Ramos (cell line): ENCODE measurements around the gene FBF1.

Source experiments
- in situ Hi-C: fragments of 300-500 bp; cut with MboI; formaldehyde crosslinking; loops from one replicate; pipeline ENCODE4 v1.14.3; 2022; ENCODE audit warnings: low sequenced_read_pairs; ENCODE audit not compliant: unreplicated experiment

Gene FBF1

DNA sequence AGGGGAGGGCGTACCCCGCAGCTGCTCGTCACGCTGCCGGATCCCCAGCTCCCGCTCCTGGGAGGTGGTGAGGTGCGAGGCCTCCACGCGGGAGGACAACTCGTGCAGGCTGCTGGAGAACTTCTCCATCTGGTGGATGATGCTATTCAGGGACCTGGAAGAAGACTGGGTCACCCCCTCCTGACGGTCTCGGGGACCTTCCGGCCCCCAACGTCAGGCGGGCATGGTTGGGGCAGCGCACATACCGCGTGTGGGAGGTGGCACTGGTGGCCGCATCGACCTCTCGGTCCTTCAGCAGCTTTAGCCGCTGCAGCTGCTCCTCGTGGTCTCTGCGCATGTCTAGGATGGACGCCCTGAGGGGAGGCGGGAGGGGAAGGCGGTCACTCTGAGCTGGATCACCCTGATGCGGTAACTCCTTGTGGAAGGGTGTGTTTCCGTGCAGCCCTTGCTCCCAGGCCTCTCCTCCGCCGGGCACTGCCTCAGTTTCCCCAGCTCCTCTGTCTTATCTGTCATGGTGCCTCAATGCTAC lies 22.9 kb downstream of the FBF1 start:
- in situ Hi-C loops: no loop called here

DNA sequence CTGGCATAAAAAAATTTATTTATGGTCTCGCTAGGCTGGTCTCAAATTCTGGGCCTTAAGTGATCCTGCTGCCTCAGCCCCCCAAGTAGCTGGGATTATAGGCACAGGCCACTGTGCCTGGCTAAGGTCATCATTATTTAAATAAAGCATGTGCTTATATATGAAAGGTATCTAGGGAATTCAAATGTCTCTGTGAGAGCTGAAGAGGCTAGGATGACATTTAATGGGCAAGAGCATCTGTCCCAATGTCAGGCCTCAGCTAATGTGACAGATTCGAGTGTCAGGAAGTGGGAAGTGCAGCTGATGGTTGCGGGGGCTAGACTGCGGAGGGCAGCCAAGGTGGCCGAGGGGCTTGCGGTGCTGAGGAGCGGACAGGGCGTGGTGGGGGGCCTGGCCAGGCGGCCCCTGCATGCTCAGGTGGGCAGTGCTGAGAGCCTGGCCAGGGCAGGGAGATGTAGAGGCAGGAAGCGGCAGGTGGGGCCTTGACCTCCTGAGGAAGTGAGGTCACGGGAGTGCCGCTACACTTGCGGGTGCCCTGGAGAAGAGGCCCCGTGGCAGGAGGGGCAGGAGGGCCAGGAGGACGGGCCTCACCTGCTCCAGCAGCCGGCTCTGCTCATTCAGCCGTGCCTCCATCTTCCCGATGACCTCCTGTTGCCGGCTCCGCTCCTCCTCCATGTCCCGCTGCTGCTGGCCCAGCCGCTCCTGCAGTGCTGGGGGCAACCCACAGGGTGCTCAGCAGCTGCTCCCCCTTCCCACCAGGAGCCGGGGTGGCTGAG lies 23.5 kb downstream of the FBF1 start:
- in situ Hi-C loops: no loop called here

DNA sequence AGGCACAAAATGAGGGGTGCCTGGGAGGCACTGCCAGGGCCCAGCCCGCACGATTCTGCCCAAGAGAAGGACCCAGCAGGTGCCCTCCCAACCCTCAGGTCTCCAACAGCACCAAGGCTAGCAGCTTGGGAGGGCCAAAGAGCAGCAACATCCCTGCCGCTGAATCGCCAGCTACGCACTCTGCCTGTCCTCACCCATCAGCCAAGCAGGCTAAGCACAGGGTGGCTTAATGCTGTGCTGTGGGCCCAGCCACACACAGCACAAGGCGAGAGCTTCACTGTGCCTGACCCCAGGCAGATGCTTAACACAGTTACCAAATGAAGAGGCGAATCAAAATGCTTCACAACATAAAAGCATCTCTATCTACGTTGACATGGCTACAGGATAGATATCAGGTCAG lies 25.6 kb downstream of the FBF1 start:
- in situ Hi-C loops: no loop called here

DNA sequence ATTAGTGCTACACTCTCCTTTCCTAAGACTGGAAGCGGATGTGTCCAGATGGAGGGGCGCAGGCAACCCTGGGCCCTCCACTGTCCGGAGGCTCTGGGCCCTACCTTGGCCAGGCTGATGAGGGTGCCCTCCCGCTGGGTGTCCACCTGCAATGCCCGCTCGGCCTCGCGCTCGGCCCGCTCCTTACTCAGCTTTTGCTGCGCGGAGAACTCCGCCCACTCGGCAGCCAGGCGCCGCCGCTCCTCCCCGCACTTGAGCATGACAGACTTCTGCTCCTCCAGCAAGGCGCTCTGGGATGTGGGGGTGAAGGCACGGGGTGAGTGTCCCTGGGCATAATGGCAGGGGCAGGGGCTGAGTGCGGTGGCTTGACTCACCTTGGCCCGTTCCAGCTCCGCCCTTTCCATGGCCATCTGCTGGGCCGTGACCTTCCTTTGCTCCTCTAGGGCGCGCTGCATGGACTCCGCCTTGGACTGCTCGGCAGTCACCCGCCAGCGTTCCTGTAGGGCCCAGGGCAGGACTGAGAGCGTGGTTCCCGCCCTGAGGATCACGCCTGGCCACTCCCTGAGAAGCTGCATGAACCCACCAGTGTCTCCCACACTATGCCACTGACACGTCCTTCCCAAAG lies 26.1 kb downstream of the FBF1 start:
- in situ Hi-C loops: no loop called here

DNA sequence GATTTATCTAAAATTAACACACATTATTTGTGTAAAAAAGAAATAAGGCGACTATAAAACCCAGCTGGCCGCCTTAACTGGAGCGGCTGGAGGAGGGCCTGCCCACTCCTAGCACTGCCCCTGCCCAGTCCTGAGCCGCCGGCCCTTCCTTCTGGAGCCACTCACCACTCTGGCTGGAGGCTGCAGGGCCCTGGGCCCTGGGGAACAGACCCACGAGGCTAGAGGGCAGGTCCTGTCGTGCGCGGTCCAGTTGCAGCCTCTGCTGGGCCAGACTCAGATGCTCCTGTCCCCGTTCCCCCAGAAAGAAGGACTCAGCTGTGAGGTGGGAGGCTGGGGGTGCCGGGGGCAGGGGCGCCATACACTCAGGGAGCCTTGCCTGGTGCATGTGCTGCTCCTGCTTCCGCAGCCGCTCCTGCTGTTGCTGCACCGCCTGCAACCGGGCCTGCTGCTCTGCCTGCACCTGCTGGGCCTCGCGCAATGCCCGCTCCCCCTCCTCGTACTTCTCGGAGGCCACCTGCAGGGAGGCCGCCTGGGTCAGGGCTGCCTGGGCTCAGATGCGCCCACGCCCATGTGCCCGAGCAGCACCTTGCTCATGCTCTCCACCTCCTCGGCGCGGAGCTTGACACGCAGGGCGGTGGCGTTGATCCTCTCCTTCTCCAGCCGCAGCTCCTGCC lies 27.2 kb downstream of the FBF1 start:
- in situ Hi-C loops: no loop called here

DNA sequence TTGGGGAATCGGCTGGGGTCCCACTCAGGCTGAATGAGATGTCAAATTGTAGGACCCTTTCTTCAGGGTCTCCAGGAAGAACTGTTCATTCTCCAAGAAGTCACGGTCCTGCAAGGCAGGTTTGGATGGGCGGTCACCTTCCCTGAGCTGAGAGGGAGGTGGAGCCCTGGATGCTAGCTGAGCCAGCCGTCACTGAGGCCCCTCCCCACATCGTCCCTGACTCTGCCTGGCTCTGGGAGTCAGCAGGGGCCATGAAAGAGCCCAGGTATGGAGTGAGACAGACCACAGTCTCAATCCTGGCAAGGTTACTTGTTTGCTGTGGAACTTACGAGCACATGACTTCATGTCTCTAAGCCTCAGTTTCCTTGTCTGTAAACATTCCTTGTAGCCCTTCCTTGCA lies 30.1 kb downstream of the FBF1 start:
- in situ Hi-C loops: no loop called here

DNA sequence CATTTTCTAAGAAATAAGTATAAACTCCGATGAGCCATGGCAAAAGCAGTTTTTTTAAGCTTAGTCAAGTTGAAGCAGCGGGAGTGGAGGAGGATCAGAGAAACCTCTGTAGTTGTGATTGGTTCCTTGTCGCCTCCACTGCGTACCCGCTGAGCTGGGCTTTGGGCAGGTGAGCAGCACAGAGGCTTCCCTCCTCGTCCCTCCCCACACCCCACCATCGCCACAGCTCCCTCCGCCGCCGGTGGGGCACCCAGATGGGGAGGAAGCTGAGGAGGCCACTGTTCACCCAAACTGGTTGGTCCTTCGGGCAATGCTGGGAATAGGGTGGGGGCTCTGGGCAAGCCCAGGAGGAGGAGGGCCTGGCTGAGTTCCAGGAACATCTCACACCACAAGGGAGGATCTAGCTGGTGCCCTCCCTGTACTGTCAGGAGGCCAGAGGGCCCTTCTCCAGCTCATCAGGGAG lies 31.0 kb downstream of the FBF1 start:
- in situ Hi-C loops: loop anchor here (5.0 kb wide), 1 partner anchor 97 kb away; no protein-coding TSS in a partner anchor

DNA sequence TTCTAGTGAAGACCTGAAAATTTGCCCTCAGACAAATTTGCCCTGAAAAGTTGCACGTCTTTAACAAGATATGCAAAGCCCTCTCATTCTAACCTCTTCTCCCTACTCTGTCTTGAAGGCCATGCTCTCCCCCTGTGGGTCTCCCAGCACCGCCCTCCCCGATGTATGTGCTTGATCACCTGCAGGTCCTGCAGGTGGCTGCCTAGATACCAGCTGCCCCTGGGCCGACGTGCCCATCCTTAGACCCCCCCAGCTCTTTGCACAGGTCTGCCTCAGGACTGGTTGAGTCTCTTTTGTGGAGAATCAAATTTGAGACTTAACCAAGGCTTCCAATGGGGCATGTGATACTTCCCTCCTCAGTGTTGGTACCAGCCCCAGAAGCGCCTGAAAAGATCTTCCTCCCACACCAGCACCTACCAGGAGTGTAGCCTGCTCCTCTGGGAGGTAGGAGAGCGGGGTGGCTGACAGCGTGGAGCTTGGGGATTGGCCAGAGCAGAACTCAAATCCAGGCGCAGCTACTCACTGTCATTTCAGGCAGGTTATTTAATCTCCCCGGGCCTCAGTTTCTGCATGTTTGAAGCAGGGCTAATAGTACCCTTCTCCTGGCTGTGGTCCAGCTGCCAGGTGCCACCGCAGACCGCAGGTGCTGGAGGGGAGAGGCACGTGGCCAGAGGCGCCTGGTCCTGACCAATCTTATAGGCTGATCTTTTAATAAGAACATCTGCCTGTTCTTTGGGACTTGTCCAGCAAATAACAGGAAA lies 31.6 kb downstream of the FBF1 start:
- in situ Hi-C loops: loop anchor here (5.0 kb wide), 1 partner anchor 98 kb away; no protein-coding TSS in a partner anchor

DNA sequence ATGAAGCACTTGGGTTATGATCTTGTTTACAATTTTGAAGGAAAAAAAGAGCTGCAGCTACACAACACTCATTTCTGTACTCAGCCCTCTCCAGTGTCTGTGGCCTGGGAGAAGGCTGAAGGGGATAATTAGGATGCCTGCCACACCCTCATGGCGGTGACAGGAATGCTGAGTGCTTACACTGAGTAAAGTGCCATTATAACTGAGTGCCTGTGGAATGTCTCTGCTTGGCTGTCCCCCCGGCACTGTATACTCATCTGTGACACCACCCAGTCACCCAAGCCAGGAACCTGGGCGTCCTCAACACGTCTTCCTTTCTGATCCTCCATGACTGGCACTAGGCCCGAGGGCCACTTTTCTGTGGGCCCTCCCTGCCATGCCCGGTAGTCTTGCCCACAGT lies 32.6 kb downstream of the FBF1 start:
- in situ Hi-C loops: loop anchor here (5.0 kb wide), 1 partner anchor 99 kb away; no protein-coding TSS in a partner anchor

DNA sequence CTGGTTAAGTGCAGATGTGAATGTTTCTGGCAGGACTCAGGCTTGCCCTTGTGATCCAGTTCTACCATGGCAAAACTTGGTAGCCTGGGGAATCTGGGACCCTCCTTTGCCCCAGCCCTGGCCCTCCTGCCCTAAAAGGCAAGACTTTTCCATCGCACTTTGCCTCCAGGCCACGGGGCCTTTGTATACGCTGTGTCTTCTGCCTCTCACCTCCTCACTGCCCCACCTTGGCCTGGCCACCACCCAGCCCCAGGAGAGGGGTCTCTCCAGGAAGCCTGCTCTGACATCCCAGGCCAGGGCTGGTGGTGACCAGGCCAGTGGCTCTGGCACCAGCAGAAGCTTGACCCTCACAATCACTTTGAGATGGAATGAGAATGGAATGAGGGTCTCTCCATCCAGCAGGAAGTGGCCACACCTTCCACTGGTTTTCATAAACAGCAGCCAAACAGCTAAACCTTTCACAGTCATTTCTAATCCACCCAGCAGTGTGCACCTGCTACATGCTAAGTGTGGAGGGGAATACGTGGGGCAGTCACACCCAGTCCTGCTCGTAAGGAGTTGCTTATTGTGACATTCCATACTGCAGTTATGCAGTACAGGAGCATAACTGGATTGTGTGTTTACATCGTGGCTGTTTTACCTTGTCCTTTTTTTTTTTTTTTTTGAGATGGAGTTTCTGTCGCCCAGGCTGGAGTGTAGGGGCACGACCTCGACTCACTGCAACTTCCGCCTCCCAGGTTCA lies 34.5 kb downstream of the FBF1 start:
- in situ Hi-C loops: loop anchor here (5.0 kb wide), 1 partner anchor 101 kb away; no protein-coding TSS in a partner anchor

DNA sequence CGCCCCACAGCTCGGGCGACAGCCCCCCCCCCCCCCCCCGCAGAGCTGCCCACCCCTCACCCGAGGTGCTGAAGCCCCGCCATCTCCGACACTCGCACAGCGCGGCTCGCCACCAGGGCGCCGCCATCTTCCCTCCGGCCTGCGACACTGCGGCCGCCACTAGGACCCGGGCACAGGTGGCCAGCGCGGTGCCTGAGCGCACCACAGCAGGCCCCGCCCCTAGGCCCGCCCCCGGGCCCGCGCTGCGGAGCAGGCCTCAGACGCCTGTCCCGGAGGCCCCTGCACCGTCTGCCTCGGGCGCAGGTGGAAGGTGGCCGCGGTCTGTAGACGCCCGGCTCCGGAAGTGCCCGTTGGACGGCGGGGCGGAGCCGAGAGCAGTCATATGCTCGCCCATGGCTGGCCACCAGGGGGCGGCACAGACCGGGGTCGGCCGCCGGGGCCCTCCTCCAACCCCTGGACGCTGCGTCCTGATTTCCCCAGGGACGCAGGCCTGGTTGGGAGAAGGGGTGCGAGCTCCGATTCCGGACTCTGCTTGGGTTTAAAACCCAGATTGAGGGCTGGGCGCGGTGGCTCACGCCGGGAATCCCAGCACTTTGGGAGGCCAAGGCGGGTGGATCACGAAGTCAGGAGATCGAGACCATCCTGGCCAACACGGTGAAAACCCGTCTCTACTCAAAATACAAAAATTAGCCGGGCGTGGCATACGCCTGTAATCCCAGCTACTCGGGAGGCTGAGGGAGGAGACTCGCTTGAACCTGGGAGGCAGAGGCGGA lies 35.9 kb downstream of the FBF1 start, which contains the start of gene MRPL38:
Gene MRPL38 (minus strand): TSS at position 136 of the 773 bp plus-strand sequence. CDS start 9 bp downstream, at position 127.
- in situ Hi-C loops: loop anchor here (5.0 kb wide), 1 partner anchor 102 kb away; no protein-coding TSS in a partner anchor

DNA sequence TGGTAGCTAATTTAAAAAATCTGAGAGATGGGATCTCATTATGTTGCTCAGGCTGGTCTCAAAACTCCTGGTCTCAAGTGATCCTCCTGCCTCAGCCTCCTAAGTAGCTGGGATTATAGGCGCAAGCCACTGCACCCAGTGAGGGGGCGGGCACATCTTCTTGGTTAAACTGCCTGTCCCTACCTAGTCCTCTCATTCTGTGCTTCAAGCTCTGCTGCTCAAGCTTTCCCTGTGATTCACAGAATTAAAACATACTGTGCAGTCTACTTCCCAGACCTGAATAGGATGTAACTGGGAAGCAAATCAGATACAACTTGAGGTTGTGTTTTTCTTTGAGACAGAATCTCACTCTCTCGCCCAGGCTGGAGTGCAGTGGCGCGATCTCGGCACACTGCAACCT lies 38.4 kb downstream of the FBF1 start:
- in situ Hi-C loops: no loop called here

DNA sequence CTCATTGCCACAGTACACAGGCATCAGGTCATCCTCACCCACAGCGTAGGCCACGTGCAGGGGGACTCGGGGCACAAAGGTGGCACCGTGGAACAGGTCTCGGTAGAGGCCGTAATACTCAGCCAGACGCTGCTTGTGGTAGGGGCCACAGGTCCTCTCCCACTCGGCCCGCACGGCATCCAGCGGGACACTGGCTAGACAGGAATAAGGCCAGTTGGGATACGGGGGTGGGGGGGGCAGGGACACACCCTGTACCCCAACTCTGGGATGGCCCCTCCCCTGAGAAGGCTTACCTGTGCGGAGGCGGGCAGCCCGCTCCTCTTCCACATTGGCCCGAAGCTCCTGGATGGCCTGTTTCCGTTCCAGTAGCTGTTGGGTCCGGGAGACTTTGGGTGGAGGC lies 39.1 kb downstream of the FBF1 start:
- in situ Hi-C loops: no loop called here

DNA sequence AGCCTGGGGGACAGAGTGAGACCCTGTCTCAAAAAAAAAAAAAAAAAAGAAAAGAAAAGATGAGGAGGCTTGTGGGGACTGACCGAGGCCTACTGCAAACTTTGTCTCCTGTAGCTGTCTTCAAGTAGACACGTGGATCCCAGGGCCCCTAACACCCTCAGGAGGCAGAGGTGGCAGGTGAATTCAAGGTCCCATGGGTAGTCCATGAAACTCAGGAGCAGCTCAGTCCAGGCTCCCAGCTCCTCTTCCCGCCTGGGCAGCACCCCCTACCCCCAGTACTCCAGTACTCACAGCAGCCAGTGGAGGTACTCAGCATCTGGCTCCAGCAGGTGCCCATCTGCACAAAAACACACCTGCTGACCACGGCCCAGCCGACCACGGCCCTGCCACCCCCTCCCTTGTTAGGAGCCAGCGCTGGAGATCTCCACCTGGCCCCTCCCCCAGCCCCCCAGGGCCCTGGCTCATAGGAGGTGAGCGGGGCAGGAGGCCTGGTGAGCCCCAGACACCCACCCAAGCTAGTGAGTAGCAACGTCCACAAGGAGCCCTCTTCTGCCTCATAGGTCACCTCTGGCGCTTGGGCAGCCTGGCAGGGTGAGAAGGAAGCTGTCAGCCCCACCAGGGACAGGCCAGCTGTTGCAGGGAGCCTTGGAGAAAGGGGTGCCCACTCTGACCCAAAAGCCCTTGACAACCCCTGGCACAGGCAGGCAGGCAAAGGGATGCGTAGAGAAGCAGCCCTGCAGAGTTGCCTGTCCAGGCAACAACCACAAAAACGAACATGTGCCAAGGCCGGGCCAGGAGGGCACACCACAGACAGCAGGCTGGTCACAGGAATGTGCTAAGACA lies 39.9 kb downstream of the FBF1 start:
- in situ Hi-C loops: no loop called here

DNA sequence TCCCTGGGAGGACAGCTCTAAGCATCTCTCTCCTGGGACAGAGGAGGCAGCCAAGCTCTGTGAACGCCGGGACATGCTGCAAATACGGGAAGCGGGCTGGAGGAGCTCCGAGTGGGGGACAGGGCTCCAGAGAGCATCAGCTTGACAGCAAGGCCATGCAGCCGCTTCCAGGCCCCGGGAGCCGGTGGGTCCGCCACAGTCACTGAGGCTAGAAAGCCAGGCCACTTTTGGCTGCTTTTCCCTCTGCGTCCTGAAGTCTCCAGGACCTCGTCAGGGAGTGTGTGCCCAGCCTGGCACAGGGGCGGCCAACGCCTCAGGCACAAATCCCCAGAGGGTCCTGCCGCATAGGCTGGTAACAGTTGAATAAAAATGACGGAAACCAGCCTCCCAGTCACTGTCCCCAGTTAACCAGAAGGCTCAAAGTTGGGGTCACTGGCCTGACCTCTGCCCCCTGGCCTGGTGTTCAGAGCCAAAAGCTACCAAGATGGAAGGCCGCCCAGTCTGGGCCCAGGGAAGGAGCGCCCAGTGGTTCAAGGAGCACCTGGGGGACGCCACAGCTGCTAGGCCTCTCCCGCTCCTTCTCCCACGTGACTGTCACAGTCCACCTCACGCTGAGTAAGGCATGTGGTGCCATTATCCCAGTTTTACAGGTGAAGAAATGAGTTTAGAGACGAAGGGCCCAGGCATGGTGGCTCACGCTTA lies 40.9 kb downstream of the FBF1 start:
- in situ Hi-C loops: no loop called here

DNA sequence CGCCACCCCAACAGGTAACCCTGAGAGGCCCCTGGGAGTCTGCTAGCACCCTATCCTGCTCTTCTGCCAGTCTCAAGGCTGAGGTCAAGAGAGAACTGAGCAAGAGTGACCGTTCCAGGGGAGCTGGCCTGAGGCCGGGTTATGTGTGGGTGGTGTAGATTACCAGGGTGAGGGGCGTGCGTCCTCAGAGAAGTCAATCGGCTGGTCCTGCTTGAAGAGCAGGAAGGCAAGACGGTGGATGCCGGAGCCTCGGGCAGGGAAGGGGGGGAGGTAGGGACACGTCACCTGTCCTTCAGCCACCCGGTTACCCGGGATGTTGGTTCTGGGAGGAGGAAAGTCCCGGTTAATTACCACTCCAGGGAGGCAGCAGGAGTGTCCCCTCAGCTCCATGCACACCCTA lies 41.5 kb downstream of the FBF1 start:
- in situ Hi-C loops: no loop called here

DNA sequence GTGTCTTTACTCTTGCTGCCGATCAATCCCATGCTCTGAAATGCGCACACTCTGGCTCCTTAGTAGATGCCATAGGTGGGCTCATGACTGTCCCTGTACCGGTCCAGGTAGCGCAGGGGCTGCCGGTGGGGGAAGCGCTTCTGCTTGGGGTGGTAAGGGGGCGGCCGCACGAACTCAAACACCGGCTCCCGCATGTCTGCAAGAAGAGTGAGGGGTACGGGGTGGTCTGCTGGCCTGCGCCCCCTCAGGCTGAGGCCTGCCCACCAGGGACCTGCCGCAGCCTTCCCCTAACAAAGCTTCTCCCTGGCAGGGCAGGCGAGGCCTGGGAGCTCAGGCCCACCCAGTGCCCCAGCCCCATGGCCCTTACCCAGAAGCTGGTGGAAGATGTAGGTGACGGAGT lies 42.1 kb downstream of the FBF1 start:
- in situ Hi-C loops: no loop called here
